Mucosa of rectum (tissue), 2 donors: Measurements from ENCODE around the gene GJD2.

Experiments
- H3K27ac ChIP-seq, 2 donors: one replicate each; pipeline ENCODE4 v1.7.0; 2013; ENCODE audit warnings: inconsistent platforms in 2 of 2, low read depth in 2 of 2, low read length in 2 of 2
- H3K27me3 ChIP-seq, 2 donors: one replicate each; pipeline ENCODE4 v1.7.0; 2013; ENCODE audit warnings: low read length in 2 of 2; ENCODE audit not compliant: control insufficient read depth in 2 of 2, insufficient read depth in 2 of 2
- H3K36me3 ChIP-seq, 2 donors: one replicate each; pipeline ENCODE4 v1.7.0; 2013; ENCODE audit warnings: low read length in 2 of 2; ENCODE audit not compliant: control insufficient read depth in 2 of 2, insufficient read depth in 2 of 2
- H3K4me1 ChIP-seq, 2 donors: one replicate each; pipeline ENCODE4 v1.7.0; 2013; ENCODE audit warnings: low read length in 2 of 2, mild to moderate bottlenecking in 1 of 2; ENCODE audit not compliant: control insufficient read depth in 2 of 2, insufficient read depth in 2 of 2
- H3K4me3 ChIP-seq, 2 donors: one replicate each; pipeline ENCODE4 v1.7.0; 2013; ENCODE audit warnings: low read length in 2 of 2
- H3K9ac ChIP-seq, 2 donors: one replicate each; pipeline ENCODE4 v1.7.0; 2013; ENCODE audit warnings: low read length in 2 of 2, low read depth in 1 of 2, mild to moderate bottlenecking in 1 of 2
- H3K9me3 ChIP-seq, 2 donors: one replicate each; pipeline ENCODE4 v1.7.0; 2013; ENCODE audit warnings: low read length in 2 of 2; ENCODE audit not compliant: control insufficient read depth in 2 of 2
- donor health status: healthy.
- donor health status: Normal muscosa, but diverticular disease.

GJD2 gene

DNA sequence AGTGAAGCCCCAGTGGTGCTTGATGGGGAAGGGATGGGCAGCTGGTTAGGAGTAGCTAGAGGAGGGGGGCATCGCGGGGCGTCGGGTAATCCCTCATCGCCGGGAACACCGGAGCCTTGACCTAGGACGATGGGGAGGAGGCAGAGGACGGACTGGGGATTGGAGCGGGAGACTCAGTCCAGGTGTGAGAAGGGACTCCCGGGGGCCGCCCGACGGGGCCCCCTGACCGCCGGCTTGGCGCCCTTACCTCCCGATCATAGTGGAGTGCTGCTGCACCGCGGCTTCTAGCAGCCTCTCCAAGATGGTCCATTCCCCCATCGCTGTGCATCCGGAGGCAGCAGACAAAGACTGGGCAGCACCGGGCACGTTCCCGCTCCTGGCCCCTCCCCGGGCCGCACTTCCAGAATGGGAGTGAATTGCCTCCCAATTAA lies 612 bp downstream of the GJD2 start:
- no peak overlapping the region for H3K9ac ChIP-seq
- no peaks in the 10 kb centered on the region for H3K36me3 ChIP-seq
- H3K27ac ChIP-seq: no peak overlapping the region
- H3K4me3 ChIP-seq: no peak overlapping the region
- no peaks in the 10 kb centered on the region for H3K9me3 ChIP-seq
- peaks cover 7 to 15% of the 10 kb centered on the region in 2 donors for H3K27me3 ChIP-seq
- H3K4me1 ChIP-seq: no peaks in the 10 kb centered on the region

DNA sequence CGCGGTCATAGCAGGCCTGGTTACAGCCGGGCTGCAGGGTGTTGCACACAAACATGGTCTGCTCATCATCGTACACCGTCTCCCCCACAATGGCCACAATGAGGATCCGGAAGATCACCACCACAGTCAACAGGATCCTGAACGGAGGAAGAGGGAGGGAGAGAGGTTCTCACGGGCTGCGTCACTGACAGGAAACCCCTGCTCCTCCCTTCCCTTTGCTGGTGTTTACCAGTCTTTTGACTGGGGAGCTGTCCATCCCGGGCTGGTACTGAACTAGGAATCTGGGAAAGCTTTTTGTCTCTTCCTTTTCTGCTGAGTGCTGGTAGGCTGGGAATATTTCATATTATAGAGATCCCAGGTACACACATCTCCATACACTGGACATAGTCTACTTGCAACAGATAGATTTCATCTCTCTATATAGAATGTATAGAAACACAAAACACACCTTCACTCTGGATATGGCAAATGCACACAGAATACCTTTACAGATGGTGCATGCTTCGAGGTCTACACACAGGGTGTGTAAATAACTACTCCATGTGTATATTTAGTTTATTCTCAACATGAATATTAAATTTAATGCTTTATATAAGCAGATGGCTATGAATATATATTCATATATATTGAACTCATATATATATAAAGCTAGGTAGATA lies 1.4 kb downstream of the GJD2 start:
- Histone ChIP-seq H3K4me1 (no peaks in the 10 kb centered on the region), H3K27ac (no peak overlapping the region), H3K4me3 (no peak overlapping the region), H3K36me3 (no peaks in the 10 kb centered on the region), H3K9ac (no peak overlapping the region), H3K9me3 (no peaks in the 10 kb centered on the region), H3K27me3 (peaks cover 7 to 15% of the 10 kb centered on the region in 2 donors)

DNA sequence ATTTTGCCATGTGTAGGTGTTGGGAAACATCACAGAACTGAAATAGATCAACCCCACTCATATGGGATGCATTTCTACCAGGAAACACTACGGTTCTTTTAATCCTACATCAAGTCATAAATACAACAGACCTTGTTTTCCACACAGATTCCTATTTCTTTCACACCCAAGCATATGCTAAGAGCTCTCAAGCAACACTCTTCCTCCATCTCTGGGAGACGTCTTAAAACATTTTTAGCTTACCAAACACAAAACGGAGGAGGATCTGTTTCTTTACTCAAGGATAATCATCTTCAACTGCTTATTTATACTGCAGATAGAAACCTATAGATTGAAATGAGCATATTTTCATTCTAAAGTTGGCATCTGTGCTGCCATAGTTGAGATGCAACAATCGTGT lies 5.1 kb downstream of the GJD2 start:
- Histone ChIP-seq H3K27ac (no peak overlapping the region), H3K4me3 (no peak overlapping the region), H3K27me3 (peaks cover 0 to 4% of the 10 kb centered on the region in 2 donors), H3K9me3 (no peaks in the 10 kb centered on the region), H3K9ac (no peak overlapping the region), H3K4me1 (no peaks in the 10 kb centered on the region), H3K36me3 (no peaks in the 10 kb centered on the region)

DNA sequence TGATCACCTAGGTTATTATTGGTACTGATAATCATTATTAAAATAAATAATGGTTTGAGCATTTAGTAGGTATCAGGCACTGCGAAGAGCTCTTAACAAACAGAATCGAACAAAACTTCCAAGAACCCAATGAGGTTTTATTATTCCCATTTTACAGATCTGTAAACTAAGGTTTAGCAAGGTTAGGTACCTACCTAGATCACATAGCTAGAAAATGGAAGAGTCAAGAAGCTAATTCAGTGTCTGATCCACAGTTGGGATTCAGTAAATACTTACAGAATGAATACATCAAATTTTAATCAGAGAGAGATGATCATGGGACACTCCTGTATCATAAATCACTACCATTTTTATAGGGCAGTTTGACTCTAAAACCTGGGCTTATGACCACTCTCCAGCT lies 15.5 kb downstream of the GJD2 start:
- Histone ChIP-seq H3K27me3 (no peaks in the 10 kb centered on the region), H3K36me3 (no peaks in the 10 kb centered on the region), H3K4me3 (no peak overlapping the region), H3K4me1 (no peaks in the 10 kb centered on the region), H3K9ac (no peak overlapping the region), H3K9me3 (no peaks in the 10 kb centered on the region), H3K27ac (no peak overlapping the region)

- Histone ChIP-seq H3K4me3 (no peak overlapping the region), H3K9ac (no peak overlapping the region), H3K9me3 (no peaks in the 10 kb centered on the region), H3K27me3 (no peaks in the 10 kb centered on the region), H3K36me3 (no peaks in the 10 kb centered on the region), H3K4me1 (no peaks in the 10 kb centered on the region), H3K27ac (no peak overlapping the region)
These were observed 16.8 kb downstream of the GJD2 start for GRCh38 chr15:34738002-34738401.

- no peaks in the 10 kb centered on the region for H3K36me3 ChIP-seq
- H3K27ac ChIP-seq: no peak overlapping the region
- no peak overlapping the region for H3K4me3 ChIP-seq
- H3K27me3 ChIP-seq: no peaks in the 10 kb centered on the region
- H3K9ac ChIP-seq: no peak overlapping the region
- no peaks in the 10 kb centered on the region for H3K9me3 ChIP-seq
- H3K4me1 ChIP-seq: no peaks in the 10 kb centered on the region
These were observed 17.3 kb downstream of the GJD2 start for GRCh38 chr15:34737477-34737876.

- Histone ChIP-seq H3K9me3 (no peaks in the 10 kb centered on the region), H3K27me3 (no peaks in the 10 kb centered on the region), H3K36me3 (no peaks in the 10 kb centered on the region), H3K4me1 (no peaks in the 10 kb centered on the region), H3K27ac (no peak overlapping the region), H3K4me3 (no peak overlapping the region), H3K9ac (no peak overlapping the region)
These were observed 20.5 kb downstream of the GJD2 start for GRCh38 chr15:34734303-34734702.

GRCh38 chr15:34733621-34734020 lies 21.2 kb downstream of the GJD2 start:
- H3K4me1 ChIP-seq: no peaks in the 10 kb centered on the region
- H3K4me3 ChIP-seq: no peak overlapping the region
- no peak overlapping the region for H3K27ac ChIP-seq
- no peaks in the 10 kb centered on the region for H3K36me3 ChIP-seq
- H3K9ac ChIP-seq: no peak overlapping the region
- no peaks in the 10 kb centered on the region for H3K9me3 ChIP-seq
- no peaks in the 10 kb centered on the region for H3K27me3 ChIP-seq

- Histone ChIP-seq H3K27me3 (no peaks in the 10 kb centered on the region), H3K27ac (no peak overlapping the region), H3K36me3 (no peaks in the 10 kb centered on the region), H3K4me3 (no peak overlapping the region), H3K4me1 (no peaks in the 10 kb centered on the region), H3K9ac (no peak overlapping the region), H3K9me3 (no peaks in the 10 kb centered on the region)
These were observed 22.4 kb downstream of the GJD2 start for GRCh38 chr15:34732430-34732829.

GRCh38 chr15:34730701-34731100 lies 24.1 kb downstream of the GJD2 start:
- H3K27ac ChIP-seq: no peak overlapping the region
- H3K9ac ChIP-seq: no peak overlapping the region
- H3K27me3 ChIP-seq: peaks cover 0 to under 1% of the 10 kb centered on the region in 2 donors
- no peaks in the 10 kb centered on the region for H3K36me3 ChIP-seq
- H3K4me1 ChIP-seq: no peaks in the 10 kb centered on the region
- H3K4me3 ChIP-seq: no peak overlapping the region
- H3K9me3 ChIP-seq: no peaks in the 10 kb centered on the region

DNA sequence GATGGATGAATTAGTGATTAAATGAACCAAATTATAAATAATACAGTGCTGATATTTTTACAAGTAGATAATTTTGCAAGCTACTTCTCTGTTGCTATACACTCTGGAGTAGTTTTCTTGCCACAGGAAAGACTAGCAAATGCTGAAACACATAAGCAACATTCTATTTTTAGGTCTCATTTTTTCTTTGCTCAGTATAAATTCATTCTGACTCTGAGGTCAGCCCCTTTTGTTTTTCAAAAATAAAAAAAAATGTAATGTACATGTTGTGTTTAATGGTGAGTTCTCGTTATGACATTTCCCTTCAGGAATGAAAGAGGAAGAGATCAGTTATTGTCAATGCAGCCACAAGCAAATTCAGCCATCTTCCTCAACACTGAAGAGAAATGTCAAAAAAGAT lies 24.9 kb downstream of the GJD2 start:
- no peak overlapping the region for H3K27ac ChIP-seq
- H3K9me3 ChIP-seq: no peaks in the 10 kb centered on the region
- H3K9ac ChIP-seq: no peak overlapping the region
- H3K36me3 ChIP-seq: no peaks in the 10 kb centered on the region
- peaks cover 0 to 4% of the 10 kb centered on the region in 2 donors for H3K27me3 ChIP-seq
- H3K4me1 ChIP-seq: no peaks in the 10 kb centered on the region
- no peak overlapping the region for H3K4me3 ChIP-seq
